Colonic mucosa (tissue), 4 donors: ENCODE measurements around the gene FRMD4B. TPM values are rescaled to one million over a fixed set of nuclear protein-coding genes. Genes with fewer than 3 reads are reported as not detected.

Experiments
- DNase-seq: peaks from one replicate; pipeline ENCODE4 v3.0.0-alpha.2; 2020
- H3K27ac ChIP-seq: fragments of 200-600 bp; one replicate; pipeline ENCODE4 v1.8.0; 2021
- H3K27me3 ChIP-seq: fragments of 200-600 bp; one replicate; pipeline ENCODE4 v1.8.0; 2021
- H3K36me3 ChIP-seq: fragments of 200-600 bp; one replicate; pipeline ENCODE4 v1.8.0; 2021
- H3K4me1 ChIP-seq: fragments of 200-600 bp; one replicate; pipeline ENCODE4 v1.8.0; 2021; ENCODE audit warnings: mild to moderate bottlenecking
- H3K4me3 ChIP-seq: fragments of 200-600 bp; one replicate; pipeline ENCODE4 v1.8.0; 2021
- H3K9ac ChIP-seq, 2 donors: one replicate each; pipeline ENCODE4 v1.7.0; 2013; ENCODE audit warnings: control low read depth in 2 of 2, low read depth in 2 of 2, low read length in 2 of 2
- H3K9me3 ChIP-seq: fragments of 200-600 bp; one replicate; pipeline ENCODE4 v1.8.0; 2021
- CTCF ChIP-seq: fragments of 200-600 bp; IDR thresholded peaks from one replicate; pipeline ENCODE4 v1.8.0; 2022; ENCODE audit warnings: antibody characterized with exemption, mild to moderate bottlenecking
- intact Hi-C: fragments of 100-400 bp; cut with DNase I; formaldehyde crosslinking; loops from one replicate; pipeline ENCODE4 v1.14.1; 2022
- total RNA-seq, 2 donors: library from RNA; stranded (reverse); fragmentation: NEBNext Ultra II Directional in 1 of 2; extraction: Animal tissue kit (Norgen Biotek cat#: 25700) in 1 of 2; gene quantifications; one replicate each; pipeline ENCODE4 v1.2.1, GENCODE V29; 2021
- donor health status: healthy.
- donor health status: DM: no; HTN: no; CAD: no.
- donor health status: DM: no; HTN: no; CAD: no.

Gene FRMD4B
- total RNA-seq, 2 donors from 2014 or later: 13.5 to 21.1 TPM

GRCh38 chr3:69370901-69371301, 15.0 kb downstream of the FRMD4B start:
- Histone ChIP-seq H3K4me1 (no peaks in the 10 kb centered on the region), H3K4me3 (no peak overlapping the region), H3K27me3 (no peaks in the 10 kb centered on the region), H3K36me3 (no peaks in the 10 kb centered on the region), H3K27ac (no peak overlapping the region), H3K9ac (peak overlapping the region in 1 of 2 donors; percentile 3), H3K9me3 (no peaks in the 10 kb centered on the region)
- no peak for TF ChIP-seq CTCF
- no peak for DNase-seq
- intact Hi-C loops: no loop called here

- Histone ChIP-seq H3K9me3 (no peaks in the 10 kb centered on the region), H3K4me3 (no peak overlapping the region), H3K36me3 (no peaks in the 10 kb centered on the region), H3K9ac (peak overlapping the region; percentile 3 to 15), H3K27ac (no peak overlapping the region), H3K4me1 (no peaks in the 10 kb centered on the region), H3K27me3 (no peaks in the 10 kb centered on the region)
- DNase-seq: peak; percentile 90
- TF ChIP-seq CTCF: no peak
- intact Hi-C loops: no loop called here
Measured at GRCh38 chr3:69370156-69370883, 15.6 kb downstream of the FRMD4B start.

GRCh38 chr3:69368129-69368741, 17.7 kb downstream of the FRMD4B start:
- DNase-seq: no peak
- Histone ChIP-seq H3K27ac (no peak overlapping the region), H3K9ac (no peak overlapping the region), H3K36me3 (no peaks in the 10 kb centered on the region), H3K4me3 (no peak overlapping the region), H3K27me3 (no peaks in the 10 kb centered on the region), H3K9me3 (no peaks in the 10 kb centered on the region), H3K4me1 (no peaks in the 10 kb centered on the region)
- TF ChIP-seq CTCF: no peak
- intact Hi-C loops: no loop called here

- Histone ChIP-seq H3K4me3 (no peak overlapping the region), H3K27ac (no peak overlapping the region), H3K9me3 (no peaks in the 10 kb centered on the region), H3K27me3 (no peaks in the 10 kb centered on the region), H3K9ac (no peak overlapping the region), H3K4me1 (no peaks in the 10 kb centered on the region), H3K36me3 (no peaks in the 10 kb centered on the region)
- DNase-seq: no peak
- no peak for TF ChIP-seq CTCF
- intact Hi-C loops: no loop called here
Measured at GRCh38 chr3:69367586-69367985, 18.3 kb downstream of the FRMD4B start.

GRCh38 chr3:69364354-69364753, 21.5 kb downstream of the FRMD4B start:
- no peak overlapping the region for H3K27ac ChIP-seq
- intact Hi-C loops: no loop called here
- H3K9ac ChIP-seq: no peak overlapping the region
- H3K9me3 ChIP-seq: no peaks in the 10 kb centered on the region
- no peak for TF ChIP-seq CTCF
- H3K4me1 ChIP-seq: no peaks in the 10 kb centered on the region
- DNase-seq: no peak
- no peaks in the 10 kb centered on the region for H3K36me3 ChIP-seq
- no peak overlapping the region for H3K4me3 ChIP-seq
- no peaks in the 10 kb centered on the region for H3K27me3 ChIP-seq
